A673 (cell line): ENCODE data around the gene KANSL1L. TPM values are rescaled to one million over a fixed set of nuclear protein-coding genes. Genes with fewer than 3 reads are reported as not detected.
A peak's percentile ranks its signal among the peaks of the same experiment; 100 is the strongest.

Experiments used
- BruUV-seq: library from RNA; stranded (reverse); fragments of 400-500 nt; replicated peaks from 2 replicates; lab custom pipeline; 2021; lab: Mats Ljungman, UMichigan
- CTCF ChIA-PET: fragments of 300-600 bp; sonication (Branson Sonifier 250); formaldehyde crosslinking; loops from one replicate; lab custom pipeline; 2022; ENCODE audit warnings: antibody characterized with exemption; lab: Charles Lee
- POLR2A ChIA-PET: fragments of 300-600 bp; sonication (Branson Sonifier 250); formaldehyde crosslinking; loops from one replicate; lab custom pipeline; 2022; ENCODE audit warnings: antibody characterized with exemption; ENCODE audit not compliant: low non-redundant PET; lab: Charles Lee
- DNase-seq: peaks from one replicate; pipeline ENCODE4 v3.0.0-alpha.2; 2015; ENCODE audit warnings: low spot score
- H3K27ac ChIP-seq: fragments of 200-600 bp; sonication (generic); 2 replicates; pipeline ENCODE4 v1.5.1; 2016; ENCODE audit warnings: mixed run types, low read depth, mild to moderate bottlenecking, mixed read lengths, antibody characterized with exemption, low read length; ENCODE audit not compliant: poor library complexity, severe bottlenecking
- H3K27me3 ChIP-seq: fragments of 200-600 bp; sonication (generic); replicated peaks from 2 replicates; pipeline ENCODE4 v1.6.1; 2017; ENCODE audit warnings: mixed run types, low read depth, mild to moderate bottlenecking, mixed read lengths, antibody characterized with exemption, low read length; ENCODE audit not compliant: insufficient read depth, poor library complexity
- H3K36me3 ChIP-seq: fragments of 200-600 bp; sonication (generic); 2 replicates; pipeline ENCODE4 v1.6.1; 2016; ENCODE audit warnings: mixed run types, mild to moderate bottlenecking, mixed read lengths, antibody characterized with exemption, low read length; ENCODE audit not compliant: insufficient read depth, poor library complexity, severe bottlenecking
- H3K4me1 ChIP-seq: fragments of 200-600 bp; sonication (generic); 2 replicates; pipeline ENCODE4 v1.6.1; 2017; ENCODE audit warnings: mixed run types, mild to moderate bottlenecking, mixed read lengths, antibody characterized with exemption, low read length; ENCODE audit not compliant: insufficient read depth, poor library complexity, severe bottlenecking
- H3K4me3 ChIP-seq: fragments of 200-600 bp; sonication (generic); 2 replicates; pipeline ENCODE4 v1.5.1; 2016; ENCODE audit warnings: low read depth, mixed run types, mild to moderate bottlenecking, mixed read lengths, low read length; ENCODE audit not compliant: poor library complexity, severe bottlenecking
- H3K9me3 ChIP-seq: fragments of 200-600 bp; sonication (generic); 2 replicates; pipeline ENCODE4 v1.6.1; 2016; ENCODE audit warnings: mixed run types, low read depth, mild to moderate bottlenecking, mixed read lengths, antibody characterized with exemption, low read length; ENCODE audit not compliant: poor library complexity, severe bottlenecking
- EZH2 ChIP-seq: fragments of 200-600 bp; sonication (generic); IDR thresholded peaks from 2 replicates; pipeline ENCODE4 v1.6.1; 2017; ENCODE audit warnings: borderline replicate concordance, low read depth, mild to moderate bottlenecking, mixed read lengths, antibody characterized with exemption, low read length; ENCODE audit not compliant: poor library complexity, severe bottlenecking
- intact Hi-C: fragments of 100-400 bp; cut with micrococcal nuclease; formaldehyde crosslinking; loops from one replicate; pipeline ENCODE4 v1.10.0; 2022; ENCODE audit not compliant: unreplicated experiment
- total RNA-seq: library from RNA; stranded (reverse); gene quantifications from 2 replicates; pipeline ENCODE4 v1.2.3, GENCODE V29; 2021
- TF ChIP-seq, protein P1 (sequence below): fragments of 300-800, 200-600 bp; sonication (generic); conservative IDR thresholded peaks from 2 replicates; pipeline ENCODE4 v1.5.1; 2017; ENCODE audit warnings: low read depth, mild to moderate bottlenecking, antibody characterized with exemption, low read length, moderate library complexity, mixed read lengths

The KANSL1L gene
- total RNA-seq, 1 experiment from 2014 or later: 17.7 TPM

DNA sequence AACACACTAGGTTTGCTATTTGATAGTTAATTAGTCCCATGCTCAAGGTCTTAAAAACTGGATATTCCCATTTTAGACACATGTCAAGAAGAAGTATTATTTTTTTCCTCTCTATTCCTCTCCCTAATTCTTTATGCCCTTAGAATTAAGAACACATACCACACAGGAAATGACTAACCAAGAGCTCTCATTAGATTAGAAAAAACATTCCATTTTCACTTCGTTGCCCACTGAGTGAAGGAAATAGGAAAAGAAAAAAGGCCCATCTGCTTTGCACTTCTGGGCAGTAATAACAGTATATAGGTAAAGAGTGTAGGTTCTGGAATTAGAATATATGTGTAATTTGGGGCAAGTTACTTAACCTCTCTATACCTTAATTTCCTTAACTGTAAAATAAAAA lies 27.1 kb upstream of the KANSL1L start:
- peak overlapping the region; percentile 25 for H3K27ac ChIP-seq
- H3K9me3 ChIP-seq: no peaks in the 10 kb centered on the region
- no peaks in the 10 kb centered on the region for H3K36me3 ChIP-seq
- TF ChIP-seq EZH2: no peak
- TF ChIP-seq, protein P1, sequence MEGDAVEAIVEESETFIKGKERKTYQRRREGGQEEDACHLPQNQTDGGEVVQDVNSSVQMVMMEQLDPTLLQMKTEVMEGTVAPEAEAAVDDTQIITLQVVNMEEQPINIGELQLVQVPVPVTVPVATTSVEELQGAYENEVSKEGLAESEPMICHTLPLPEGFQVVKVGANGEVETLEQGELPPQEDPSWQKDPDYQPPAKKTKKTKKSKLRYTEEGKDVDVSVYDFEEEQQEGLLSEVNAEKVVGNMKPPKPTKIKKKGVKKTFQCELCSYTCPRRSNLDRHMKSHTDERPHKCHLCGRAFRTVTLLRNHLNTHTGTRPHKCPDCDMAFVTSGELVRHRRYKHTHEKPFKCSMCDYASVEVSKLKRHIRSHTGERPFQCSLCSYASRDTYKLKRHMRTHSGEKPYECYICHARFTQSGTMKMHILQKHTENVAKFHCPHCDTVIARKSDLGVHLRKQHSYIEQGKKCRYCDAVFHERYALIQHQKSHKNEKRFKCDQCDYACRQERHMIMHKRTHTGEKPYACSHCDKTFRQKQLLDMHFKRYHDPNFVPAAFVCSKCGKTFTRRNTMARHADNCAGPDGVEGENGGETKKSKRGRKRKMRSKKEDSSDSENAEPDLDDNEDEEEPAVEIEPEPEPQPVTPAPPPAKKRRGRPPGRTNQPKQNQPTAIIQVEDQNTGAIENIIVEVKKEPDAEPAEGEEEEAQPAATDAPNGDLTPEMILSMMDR: no peak
- CTCF ChIA-PET: interaction anchor here (0.6 to 0.9 kb wide), 2 partner anchors 265 to 1791 kb away, joined by 3 read pairs; no protein-coding TSS in a partner anchor
- no TSS peak for BruUV-seq
- peak; percentile 85 for DNase-seq
- peaks cover 24% of the 10 kb centered on the region for H3K4me1 ChIP-seq
- POLR2A ChIA-PET: no interaction called here
- H3K4me3 ChIP-seq: no peak overlapping the region
- intact Hi-C loops: loop anchor here (5.0 to 10.0 kb wide), 3 partner anchors 624 to 1804 kb away; no protein-coding TSS in a partner anchor
- peaks cover 9% of the 10 kb centered on the region for H3K27me3 ChIP-seq

DNA sequence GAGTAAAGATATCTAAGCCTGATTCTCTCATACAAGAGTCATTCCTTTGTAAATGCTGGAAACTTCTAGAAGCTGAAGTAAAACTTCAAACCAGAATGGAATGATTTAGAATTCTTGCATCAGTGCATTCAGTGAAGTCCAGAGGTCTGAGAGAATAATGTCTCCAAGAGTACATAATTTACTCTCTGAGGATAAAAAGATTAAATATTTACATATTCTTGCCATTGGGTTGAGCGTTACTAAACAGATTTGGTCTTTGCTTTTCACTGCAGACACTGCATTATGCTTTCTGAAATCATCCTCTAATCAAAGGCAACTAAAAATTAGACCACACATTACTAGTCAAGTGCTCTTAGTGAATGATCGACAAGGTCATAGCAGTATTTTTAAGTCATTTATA lies 26.5 kb upstream of the KANSL1L start:
- Histone ChIP-seq H3K4me3 (no peak overlapping the region), H3K27me3 (peaks cover 6% of the 10 kb centered on the region), H3K4me1 (peaks cover 24% of the 10 kb centered on the region), H3K27ac (peak overlapping the region; percentile 25), H3K9me3 (no peaks in the 10 kb centered on the region), H3K36me3 (no peaks in the 10 kb centered on the region)
- no TSS peak for BruUV-seq
- ChIA-PET POLR2A (no interaction called here), CTCF (no interaction called here)
- peak; percentile 19 for DNase-seq
- TF ChIP-seq, protein P1: no peak
- TF ChIP-seq EZH2: no peak
- intact Hi-C loops: loop anchor here (2.0 to 10.0 kb wide), 4 partner anchors 623 to 1803 kb away; partner anchors contain the start of gene MAP2

DNA sequence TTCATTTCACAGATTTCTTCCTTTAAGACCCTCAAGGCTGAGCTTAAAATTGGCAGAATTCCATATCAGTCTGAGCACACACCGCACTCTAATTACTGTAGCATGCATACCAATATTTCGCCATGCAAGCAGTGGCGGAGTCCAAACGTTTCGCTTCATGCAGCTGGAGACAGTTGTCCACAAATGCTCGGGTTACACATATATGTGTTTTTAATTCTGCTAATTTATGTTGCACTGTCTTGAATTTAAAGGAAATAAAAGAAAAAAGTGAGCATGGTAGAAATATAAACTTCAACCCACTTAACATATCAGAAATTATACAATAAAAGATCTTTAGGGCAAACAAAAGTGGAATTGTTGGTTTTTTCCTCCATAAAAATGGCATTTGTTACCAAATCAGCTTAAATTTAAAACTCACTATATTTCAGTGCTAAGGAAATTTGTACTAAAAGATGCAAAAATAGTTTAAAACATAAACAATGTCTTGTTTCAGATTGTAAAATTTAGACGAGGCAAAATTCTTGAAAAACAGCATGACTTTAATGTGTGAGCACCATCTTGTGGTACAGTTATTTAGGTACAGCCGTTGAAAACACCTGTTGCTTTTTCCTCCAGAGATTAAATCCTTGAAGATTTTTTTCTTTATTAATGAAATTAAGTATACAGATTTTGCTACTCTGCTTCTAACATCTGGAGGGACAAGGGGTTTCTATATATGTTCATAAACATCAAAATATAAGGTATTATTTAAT lies 24.1 kb upstream of the KANSL1L start:
- Histone ChIP-seq H3K36me3 (no peaks in the 10 kb centered on the region), H3K4me3 (peak overlapping the region; percentile 36), H3K27ac (no peak overlapping the region), H3K4me1 (peaks cover 24% of the 10 kb centered on the region), H3K27me3 (no peaks in the 10 kb centered on the region), H3K9me3 (no peaks in the 10 kb centered on the region)
- no TSS peak for BruUV-seq
- CTCF ChIA-PET: no interaction called here
- POLR2A ChIA-PET: no interaction called here
- TF ChIP-seq, protein P1: peak; percentile 79
- no peak for TF ChIP-seq EZH2
- peak; percentile 67 for DNase-seq
- intact Hi-C loops: loop anchor here (1.0 to 10.0 kb wide), 7 partner anchors 122 to 1800 kb away; no protein-coding TSS in a partner anchor
